Measurements from ENCODE around the gene HNRNPL.

GRCh38 chr19:38849147-38849859 lies 483 bp downstream of the HNRNPL start:
- TF ChIP-seq POLR2AphosphoS5 (IDR thresholded peaks at IDR 0.05; ENCODE audit: borderline replicate concordance, low read depth, low read length) (peak; percentile 75), EZH2 (IDR thresholded peaks at IDR 0.05) (no peak)
